GM19395 (cell line): Measurements from ENCODE around the gene KCNAB1.
"Not testable (repeated sequence)": the region's sequence is repeated elsewhere in the genome, so short reads cannot be mapped to it uniquely, and the experiment has no call there.

Source experiments
- ATAC-seq: cut with Tn5 transposase; IDR thresholded peaks from one replicate; pipeline ENCODE4 v1.9.1; 2021; ENCODE audit warnings: mild to moderate bottlenecking, moderate library complexity; ENCODE audit not compliant: unreplicated experiment

KCNAB1 gene

GRCh38 chr3:156558389-156558788, 438.0 kb downstream of the KCNAB1 start:
- ATAC-seq = no peak

GRCh38 chr3:156559321-156559720, 438.9 kb downstream of the KCNAB1 start:
- ATAC-seq = no peak

- no peak for ATAC-seq
Observed at GRCh38 chr3:156561533-156561932, 441.2 kb downstream of the KCNAB1 start.

GRCh38 chr3:156562486-156562885, 442.1 kb downstream of the KCNAB1 start:
- not testable (repeated sequence) for ATAC-seq

GRCh38 chr3:156563900-156564682, 443.7 kb downstream of the KCNAB1 start:
- no peak for ATAC-seq

GRCh38 chr3:156569016-156569415, 448.6 kb downstream of the KCNAB1 start:
- not testable (repeated sequence) for ATAC-seq

- ATAC-seq = not testable (repeated sequence)
Observed at GRCh38 chr3:156569881-156570280, 449.5 kb downstream of the KCNAB1 start.

- ATAC-seq = no peak
Observed at GRCh38 chr3:156575641-156576040, 455.3 kb downstream of the KCNAB1 start.

- ATAC-seq = no peak
Observed at GRCh38 chr3:156576051-156576450, 455.7 kb downstream of the KCNAB1 start.

- no peak for ATAC-seq
Observed at GRCh38 chr3:156576651-156577348, 456.4 kb downstream of the KCNAB1 start.

- no peak for ATAC-seq
Observed at GRCh38 chr3:156577736-156578135, 457.4 kb downstream of the KCNAB1 start.

- no peak for ATAC-seq
Observed at GRCh38 chr3:156579427-156579851, 459.1 kb downstream of the KCNAB1 start.

- ATAC-seq = no peak
Observed at GRCh38 chr3:156581033-156581432, 460.7 kb downstream of the KCNAB1 start.

GRCh38 chr3:156581954-156582353, 461.6 kb downstream of the KCNAB1 start:
- no peak for ATAC-seq

GRCh38 chr3:156582532-156583183, 462.3 kb downstream of the KCNAB1 start:
- ATAC-seq = peak; percentile 78

GRCh38 chr3:156583469-156583868, 463.1 kb downstream of the KCNAB1 start:
- ATAC-seq = no peak

GRCh38 chr3:156586905-156587759, 466.8 kb downstream of the KCNAB1 start:
- ATAC-seq = peak; percentile 49

- ATAC-seq = no peak
Observed at GRCh38 chr3:156587760-156588069, 467.3 kb downstream of the KCNAB1 start.
